ENCODE measurements around the gene SLX4IP.

GRCh38 chr20:10513061-10513460 is 78.0 kb downstream of the SLX4IP start:
- TF ChIP-seq CTCF (IDR thresholded peaks at IDR 0.05) (no peak), POLR2A (IDR thresholded peaks at IDR 0.05) (no peak)

Measured in esophagus squamous epithelium (tissue), 4 donors.